Measurements from ENCODE around the gene VEPH1. TPM values are rescaled to one million over a fixed set of nuclear protein-coding genes. Genes with fewer than 3 reads are reported as not detected.

Gene VEPH1
- total RNA-seq, 1 experiment from 2014 or later: 27.3 TPM

- DNase-seq (no peak), ATAC-seq (no peak)
- H3K27ac ChIP-seq (ENCODE audit: low read length): no peak overlapping the region
- no peaks in the 10 kb centered on the region for H3K9me3 ChIP-seq (ENCODE audit: low read length)
- H3F3A ChIP-seq (ENCODE audit: low read length, unreplicated experiment): no peaks in the 10 kb centered on the region
- TF ChIP-seq EZH2 (IDR thresholded peaks at IDR 0.05; ENCODE audit: low read length, unreplicated experiment) (no peak), CTCF (conservative IDR thresholded peaks at IDR 0.05; ENCODE audit: low read depth, low read length) (no peak), EZH2phosphoT487 (IDR thresholded peaks at IDR 0.05; ENCODE audit: borderline replicate concordance, low read length) (no peak)
- no peak overlapping the region for H3K9ac ChIP-seq (ENCODE audit: low read length)
- H3K4me3 ChIP-seq (ENCODE audit: low read length): no peak overlapping the region
- ChIA-PET POLR2A (ENCODE audit: unreplicated experiment) (interaction anchor here (0.5 kb wide), 1 partner anchor 16 kb away, joined by 3 read pairs; no protein-coding TSS in a partner anchor), CTCF (no interaction called here)
- H3K79me2 ChIP-seq (ENCODE audit: low read length): peaks cover 4% of the 10 kb centered on the region
- intact Hi-C loops (cut with micrococcal nuclease): no loop called here
- H3K27me3 ChIP-seq (ENCODE audit: low read length): no peaks in the 10 kb centered on the region
- peaks cover 10% of the 10 kb centered on the region; the same call in 1 of the 2 replicates for H3K36me3 ChIP-seq (ENCODE audit: low read depth, low read length)
- H3K4me2 ChIP-seq (ENCODE audit: low read length): no peak overlapping the region
- no peaks in the 10 kb centered on the region for H4K20me1 ChIP-seq (ENCODE audit: low read length)
- no peaks in the 10 kb centered on the region for H3K9me2 ChIP-seq (replicated peaks; ENCODE audit: low read length)
- peaks cover 21% of the 10 kb centered on the region for H3K4me1 ChIP-seq (ENCODE audit: insufficient read depth, low read length)
- no peak overlapping the region for H2AFZ ChIP-seq (ENCODE audit: low read length)
- no TSS peak for BruUV-seq (replicated peaks)
Measured at GRCh38 chr3:157443905-157444796, 59.1 kb downstream of the VEPH1 start.

GRCh38 chr3:157442729-157443128 lies 60.5 kb downstream of the VEPH1 start:
- H3K4me1 ChIP-seq (ENCODE audit: insufficient read depth, low read length): peaks cover 28% of the 10 kb centered on the region
- ChIA-PET CTCF (no interaction called here), POLR2A (ENCODE audit: unreplicated experiment) (interaction anchor here (0.6 kb wide), 1 partner anchor 209 kb away, joined by 5 read pairs; no protein-coding TSS in a partner anchor)
- DNase-seq: no peak
- no peaks in the 10 kb centered on the region for H4K20me1 ChIP-seq (ENCODE audit: low read length)
- H3K9me3 ChIP-seq (ENCODE audit: low read length): no peaks in the 10 kb centered on the region
- no peaks in the 10 kb centered on the region for H3F3A ChIP-seq (ENCODE audit: low read length, unreplicated experiment)
- TF ChIP-seq EZH2 (IDR thresholded peaks at IDR 0.05; ENCODE audit: low read length, unreplicated experiment) (no peak), CTCF (conservative IDR thresholded peaks at IDR 0.05; ENCODE audit: low read depth, low read length) (no peak), EZH2phosphoT487 (IDR thresholded peaks at IDR 0.05; ENCODE audit: borderline replicate concordance, low read length) (no peak)
- H3K27ac ChIP-seq (ENCODE audit: low read length): no peak overlapping the region
- intact Hi-C loops (cut with micrococcal nuclease): no loop called here
- BruUV-seq (replicated peaks): no TSS peak
- H3K36me3 ChIP-seq (ENCODE audit: low read depth, low read length): peaks cover 10% of the 10 kb centered on the region; the same call in 1 of the 2 replicates
- H3K79me2 ChIP-seq (ENCODE audit: low read length): peaks cover 17% of the 10 kb centered on the region
- no peak for ATAC-seq
- no peaks in the 10 kb centered on the region for H3K9me2 ChIP-seq (replicated peaks; ENCODE audit: low read length)
- no peak overlapping the region for H3K4me2 ChIP-seq (ENCODE audit: low read length)
- no peaks in the 10 kb centered on the region for H3K27me3 ChIP-seq (ENCODE audit: low read length)
- no peak overlapping the region for H2AFZ ChIP-seq (ENCODE audit: low read length)
- no peak overlapping the region for H3K4me3 ChIP-seq (ENCODE audit: low read length)
- H3K9ac ChIP-seq (ENCODE audit: low read length): no peak overlapping the region

DNA sequence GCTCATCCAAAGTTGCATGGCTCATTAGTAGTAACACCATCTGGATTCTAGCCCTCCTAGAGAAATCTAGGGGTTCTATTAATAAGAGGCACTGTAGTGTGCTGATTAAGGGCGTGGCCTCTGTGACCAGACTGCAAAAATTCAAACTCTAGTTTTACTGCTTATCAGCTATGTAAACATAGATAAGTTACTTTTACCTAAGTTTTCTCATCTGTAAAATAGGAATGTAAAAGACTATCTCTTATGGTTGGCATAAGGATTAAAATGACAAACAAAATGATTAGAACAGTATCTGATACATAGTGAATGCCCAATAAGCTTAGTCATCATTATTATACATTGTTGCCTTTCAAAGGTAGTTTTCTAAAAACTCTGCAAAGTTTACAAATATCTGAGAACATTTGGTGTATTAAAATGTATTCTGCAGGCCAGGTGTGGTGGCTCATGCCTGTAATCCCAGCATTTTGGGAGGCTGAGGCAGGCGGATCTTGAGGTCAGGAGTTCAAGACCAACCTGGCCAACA lies 62.1 kb downstream of the VEPH1 start:
- Histone ChIP-seq H3K36me3 (ENCODE audit: low read depth, low read length) (peaks cover 10% of the 10 kb centered on the region; the same call in 1 of the 2 replicates), H3K4me3 (ENCODE audit: low read length) (no peak overlapping the region), H3F3A (ENCODE audit: low read length, unreplicated experiment) (no peaks in the 10 kb centered on the region), H3K4me2 (ENCODE audit: low read length) (no peak overlapping the region), H3K4me1 (ENCODE audit: insufficient read depth, low read length) (peaks cover 19% of the 10 kb centered on the region), H3K9ac (ENCODE audit: low read length) (no peak overlapping the region), H3K27me3 (ENCODE audit: low read length) (no peaks in the 10 kb centered on the region), H3K27ac (ENCODE audit: low read length) (no peak overlapping the region), H3K9me2 (replicated peaks; ENCODE audit: low read length) (no peaks in the 10 kb centered on the region), H3K9me3 (ENCODE audit: low read length) (no peaks in the 10 kb centered on the region), H3K79me2 (ENCODE audit: low read length) (peaks cover 17% of the 10 kb centered on the region), H2AFZ (ENCODE audit: low read length) (no peak overlapping the region), H4K20me1 (ENCODE audit: low read length) (no peaks in the 10 kb centered on the region)
- ChIA-PET POLR2A (ENCODE audit: unreplicated experiment) (no interaction called here), CTCF (no interaction called here)
- DNase-seq (no peak), ATAC-seq (no peak)
- TF ChIP-seq EZH2phosphoT487 (IDR thresholded peaks at IDR 0.05; ENCODE audit: borderline replicate concordance, low read length) (no peak), CTCF (conservative IDR thresholded peaks at IDR 0.05; ENCODE audit: low read depth, low read length) (no peak), EZH2 (IDR thresholded peaks at IDR 0.05; ENCODE audit: low read length, unreplicated experiment) (no peak)
- BruUV-seq (replicated peaks): no TSS peak
- intact Hi-C loops (cut with micrococcal nuclease): no loop called here

Data from PC-3 (cell line).